Activated CD4-positive, alpha-beta T cell treated with anti-CD3 and anti-CD28 coated beads, Interleukin-2, amount 50 U/mL, for 48 hours (primary cell): ENCODE data around the gene MAPK14.

Source experiments
- DNase-seq, 2 experiments: peaks; one replicate each; pipeline ENCODE4 v3.0.0-alpha.2; 2020

The MAPK14 gene

GRCh38 chr6:36038120-36038876 lies 10.7 kb downstream of the MAPK14 start:
- DNase-seq, result no peak

- no peak for DNase-seq
Measured at GRCh38 chr6:36039112-36039511, 11.5 kb downstream of the MAPK14 start.

- no peak for DNase-seq
Measured at GRCh38 chr6:36040958-36041357, 13.3 kb downstream of the MAPK14 start.

- DNase-seq, result no peak
Measured at GRCh38 chr6:36042618-36043260, 15.1 kb downstream of the MAPK14 start.

- DNase-seq, result no peak
Measured at GRCh38 chr6:36049582-36049981, 22.0 kb downstream of the MAPK14 start.

GRCh38 chr6:36050305-36050704 lies 22.7 kb downstream of the MAPK14 start:
- no peak for DNase-seq

GRCh38 chr6:36050947-36051710 lies 23.5 kb downstream of the MAPK14 start:
- DNase-seq, result no peak

- no peak for DNase-seq
Measured at GRCh38 chr6:36052097-36052496, 24.5 kb downstream of the MAPK14 start.

GRCh38 chr6:36053878-36054277 lies 26.3 kb downstream of the MAPK14 start:
- DNase-seq, result no peak

GRCh38 chr6:36054415-36054814 lies 26.8 kb downstream of the MAPK14 start:
- DNase-seq, result no peak

- no peak for DNase-seq
Measured at GRCh38 chr6:36054956-36055355, 27.3 kb downstream of the MAPK14 start.

- DNase-seq, result no peak
Measured at GRCh38 chr6:36056178-36056577, 28.6 kb downstream of the MAPK14 start.

- DNase-seq, result no peak
Measured at GRCh38 chr6:36061236-36061635, 33.6 kb downstream of the MAPK14 start.

- no peak for DNase-seq
Measured at GRCh38 chr6:36062247-36062646, 34.6 kb downstream of the MAPK14 start.

GRCh38 chr6:36063318-36064060 lies 35.9 kb downstream of the MAPK14 start:
- no peak for DNase-seq

- DNase-seq, result no peak
Measured at GRCh38 chr6:36064770-36065396, 37.3 kb downstream of the MAPK14 start.

- no peak for DNase-seq
Measured at GRCh38 chr6:36065916-36066315, 38.3 kb downstream of the MAPK14 start.

- DNase-seq, result no peak
Measured at GRCh38 chr6:36066817-36067216, 39.2 kb downstream of the MAPK14 start.

GRCh38 chr6:36067374-36068011 lies 39.9 kb downstream of the MAPK14 start:
- DNase-seq, result no peak

- no peak for DNase-seq
Measured at GRCh38 chr6:36068012-36068392, 40.4 kb downstream of the MAPK14 start.

- no peak for DNase-seq
Measured at GRCh38 chr6:36068586-36068985, 41.0 kb downstream of the MAPK14 start.

- no peak for DNase-seq
Measured at GRCh38 chr6:36069573-36069972, 42.0 kb downstream of the MAPK14 start.
